GM18498 (cell line): ENCODE measurements around the gene COL10A1.
A peak's percentile ranks its signal among the peaks of the same experiment; 100 is the strongest.

Experiments used
- ATAC-seq: cut with Tn5 transposase; IDR thresholded peaks from one replicate; pipeline ENCODE4 v1.9.1; 2021; ENCODE audit warnings: mild to moderate bottlenecking, moderate library complexity; ENCODE audit not compliant: unreplicated experiment

The COL10A1 gene

GRCh38 chr6:116126032-116126431 lies at the start of gene COL10A1:
Gene COL10A1 (minus strand): TSS chr6:116126132. CDS start chr6:116125492, 640 bp downstream.
- ATAC-seq: no peak

GRCh38 chr6:116175344-116175743 lies 49.4 kb upstream of the COL10A1 start:
- ATAC-seq: no peak

GRCh38 chr6:116173928-116174327 lies 48.0 kb upstream of the COL10A1 start:
- ATAC-seq: no peak

- ATAC-seq: no peak
Measured at GRCh38 chr6:116170358-116171057, 44.6 kb upstream of the COL10A1 start.

GRCh38 chr6:116169880-116170279 lies 43.9 kb upstream of the COL10A1 start:
- ATAC-seq: no peak

- no peak for ATAC-seq
Measured at GRCh38 chr6:116168148-116168547, 42.2 kb upstream of the COL10A1 start.

- ATAC-seq: no peak
Measured at GRCh38 chr6:116166369-116166768, 40.4 kb upstream of the COL10A1 start.

- ATAC-seq: peak; percentile 48
Measured at GRCh38 chr6:116165596-116165995, 39.7 kb upstream of the COL10A1 start.

- no peak for ATAC-seq
Measured at GRCh38 chr6:116159782-116160524, 34.0 kb upstream of the COL10A1 start.

- no peak for ATAC-seq
Measured at GRCh38 chr6:116158641-116159040, 32.7 kb upstream of the COL10A1 start.

GRCh38 chr6:116157391-116157790 lies 31.5 kb upstream of the COL10A1 start:
- no peak for ATAC-seq

GRCh38 chr6:116156405-116157326 lies 30.7 kb upstream of the COL10A1 start:
- ATAC-seq: no peak

- ATAC-seq: no peak
Measured at GRCh38 chr6:116154887-116155286, 29.0 kb upstream of the COL10A1 start.

- no peak for ATAC-seq
Measured at GRCh38 chr6:116152620-116153019, 26.7 kb upstream of the COL10A1 start.

GRCh38 chr6:116145803-116146675 lies 20.1 kb upstream of the COL10A1 start:
- ATAC-seq: no peak

- ATAC-seq: no peak
Measured at GRCh38 chr6:116144605-116145004, 18.7 kb upstream of the COL10A1 start.

GRCh38 chr6:116139917-116140316 lies 14.0 kb upstream of the COL10A1 start:
- ATAC-seq: no peak

GRCh38 chr6:116136933-116137340 lies 11.0 kb upstream of the COL10A1 start:
- no peak for ATAC-seq

- ATAC-seq: no peak
Measured at GRCh38 chr6:116136373-116136772, 10.4 kb upstream of the COL10A1 start.

- ATAC-seq: no peak
Measured at GRCh38 chr6:116133453-116133852, 7.5 kb upstream of the COL10A1 start.
